A549 treated with AZD2906 at 1 μM for 4 hours (cell line): ENCODE data around the gene ADAMTS18. TPM values are rescaled to one million over a fixed set of nuclear protein-coding genes. Genes with fewer than 3 reads are reported as not detected.

Experiments used
- total RNA-seq: library from RNA; stranded (reverse); fragments of 200-300 nt; extraction: Qiagen RNA extraction; gene quantifications from 5 replicates; pipeline ENCODE4 v1.2.3, GENCODE V29; 2022

ADAMTS18 gene
- 0.01 to 0.08 TPM (median 0.02 TPM) in 4 of 5 replicates, not detected in the other for total RNA-seq

GRCh38 chr16:77434530-77435271 is at the start of gene ADAMTS18:
TSS of gene ADAMTS18 (minus strand) at chr16:77435034. CDS start at chr16:77434695, 339 bp downstream.

Other genes with a start within 250 kb of the ADAMTS18 start
- 29.3 to 39.9 TPM (median 35.5 TPM) in 5 replicates for gene MON1B, start 243.8 kb downstream of the ADAMTS18 start, total RNA-seq
- 3.5 to 8.3 TPM (median 8.0 TPM) in 5 replicates for gene SYCE1L, start 235.6 kb downstream of the ADAMTS18 start, total RNA-seq